Spinal cord (tissue), 10 donors: ENCODE results near the gene MLXIP. TPM values are rescaled to one million over a fixed set of nuclear protein-coding genes. Genes with fewer than 3 reads are reported as not detected.

ENCODE experiments used
- DNase-seq, 6 donors: peaks; one replicate each; pipeline versions ENCODE4 v3.0.0 to v3.0.0-alpha.2; 2013 to 2015; ENCODE audit warnings: low spot score in 6 of 6, low read depth in 4 of 6
- H3K27ac ChIP-seq: one replicate; pipeline ENCODE4 v1.5.1; 2013; ENCODE audit warnings: low read depth, low read length, control low read depth
- H3K27me3 ChIP-seq: one replicate; pipeline ENCODE4 v1.6.1; 2013; ENCODE audit warnings: low read length; ENCODE audit not compliant: control insufficient read depth, insufficient read depth
- H3K36me3 ChIP-seq: one replicate; pipeline ENCODE4 v1.6.1; 2013; ENCODE audit warnings: low read length; ENCODE audit not compliant: control insufficient read depth, insufficient read depth
- H3K4me1 ChIP-seq: one replicate; pipeline ENCODE4 v1.6.1; 2013; ENCODE audit warnings: low read length; ENCODE audit not compliant: control insufficient read depth, insufficient read depth
- H3K4me3 ChIP-seq: one replicate; pipeline ENCODE4 v1.5.1; 2013; ENCODE audit warnings: low read depth, low read length, control low read depth
- H3K9me3 ChIP-seq: one replicate; pipeline ENCODE4 v1.6.1; 2013; ENCODE audit warnings: low read length; ENCODE audit not compliant: control insufficient read depth, insufficient read depth
- WGBS: methylation state at CpG from one replicate; pipeline ENCODE4 v1.1.5; 2013; ENCODE audit warnings: missing lambda C conversion rate; ENCODE audit not compliant: insufficient coverage; 5-methylcytosine and 5-hydroxymethylcytosine counted together
- polyA plus RNA-seq, 2 donors: library from polyadenylated mRNA; unstranded; fragments of 120-200 nt; gene quantifications; one replicate each; pipeline ENCODE4 v1.2.1, GENCODE V29; 2013; ENCODE audit not compliant: insufficient read length in 2 of 2
- total RNA-seq, 2 donors: library from RNA; depleted of rRNA in 1 of 2; stranded (reverse); fragments of 120-200 nt in 1 of 2; fragments of >200 nt in 1 of 2; gene quantifications; one replicate each; pipeline versions ENCODE4 v1.2.3 to v1.2.4, GENCODE V29; 2013 to 2014
- donor health status: healthy.

The MLXIP gene
- total and polyA plus RNA-seq, 4 donors, result 10.3 to 46.6 (median 24.1) TPM

DNA sequence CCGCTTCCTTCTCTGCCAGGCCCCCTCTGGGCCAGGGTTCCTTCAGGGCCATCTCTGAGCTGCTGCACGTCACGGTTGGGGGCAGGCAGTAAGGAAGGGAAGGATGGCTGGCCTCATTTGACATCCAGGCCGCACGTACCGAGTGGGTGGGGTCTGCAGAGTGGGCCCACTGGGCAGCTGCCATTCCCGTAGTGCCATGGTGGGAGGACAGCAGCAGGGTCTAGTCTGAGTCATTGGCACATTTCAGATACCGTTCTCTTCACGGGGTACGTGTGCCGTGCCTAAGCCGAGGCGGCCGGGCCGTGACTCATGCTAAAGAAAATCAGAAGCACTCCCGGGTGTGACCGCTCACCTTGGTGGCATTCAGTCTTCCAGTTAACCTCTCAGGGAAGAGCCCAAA lies 51.6 kb downstream of the MLXIP start:
- no peak overlapping the region for H3K4me3 ChIP-seq
- no peak overlapping the region for H3K27ac ChIP-seq
- no peak for DNase-seq
- H3K36me3 ChIP-seq, result peaks cover 63% of the 10 kb centered on the region
- WGBS, result 94% methylated on average over 17 of the region's 17 CpGs
- H3K27me3 ChIP-seq, result no peaks in the 10 kb centered on the region
- no peaks in the 10 kb centered on the region for H3K4me1 ChIP-seq
- H3K9me3 ChIP-seq, result no peaks in the 10 kb centered on the region

- Histone ChIP-seq H3K4me3 (no peak overlapping the region), H3K36me3 (peaks cover 72% of the 10 kb centered on the region), H3K4me1 (peaks cover 3% of the 10 kb centered on the region), H3K9me3 (no peaks in the 10 kb centered on the region), H3K27me3 (no peaks in the 10 kb centered on the region), H3K27ac (no peak overlapping the region)
- DNase-seq, result no peak
- WGBS, result 79% methylated on average over 28 of the region's 28 CpGs
Observed at GRCh38 chr12:122133192-122133950, 54.8 kb downstream of the MLXIP start.

DNA sequence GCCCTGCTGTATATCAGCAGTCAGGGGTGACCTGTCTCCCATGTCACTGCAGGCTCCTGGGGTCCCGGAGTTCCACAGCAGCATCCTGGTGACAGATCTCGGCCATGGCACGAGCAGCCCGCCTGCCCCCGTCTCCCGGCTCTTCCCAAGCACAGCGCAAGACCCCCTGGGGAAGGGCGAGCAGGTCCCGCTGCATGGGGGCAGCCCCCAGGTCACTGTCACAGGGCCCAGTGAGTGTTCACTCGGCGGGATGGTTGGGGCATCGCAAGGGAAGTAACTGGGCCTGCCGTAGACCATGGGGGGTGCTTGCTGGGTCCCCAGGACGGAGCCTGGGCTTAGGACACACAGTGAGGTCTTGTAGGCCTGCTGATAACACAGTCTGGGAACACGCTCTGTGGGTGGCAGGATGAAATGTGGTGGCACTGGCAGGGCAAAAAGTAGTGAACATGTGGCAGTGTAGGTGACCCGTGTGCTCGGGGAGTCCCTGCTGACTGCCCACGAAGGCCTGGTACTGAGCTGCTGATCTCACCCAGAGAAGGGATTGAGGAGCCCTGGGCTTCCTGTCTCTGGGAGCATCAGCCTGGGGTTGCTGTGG lies 57.0 kb downstream of the MLXIP start:
- Histone ChIP-seq H3K4me3 (no peak overlapping the region), H3K9me3 (no peaks in the 10 kb centered on the region), H3K27ac (no peak overlapping the region), H3K4me1 (peaks cover 9% of the 10 kb centered on the region), H3K27me3 (no peaks in the 10 kb centered on the region), H3K36me3 (peaks cover 68% of the 10 kb centered on the region)
- 96% methylated on average over 18 of the region's 18 CpGs for WGBS
- DNase-seq, result no peak

- DNase-seq, result no peak
- Histone ChIP-seq H3K4me1 (peaks cover 9% of the 10 kb centered on the region), H3K36me3 (peaks cover 76% of the 10 kb centered on the region), H3K27ac (no peak overlapping the region), H3K4me3 (no peak overlapping the region), H3K27me3 (no peaks in the 10 kb centered on the region), H3K9me3 (no peaks in the 10 kb centered on the region)
- 57% methylated on average over 5 of the region's 10 CpGs for WGBS
Observed at GRCh38 chr12:122137229-122137628, 58.7 kb downstream of the MLXIP start.

DNA sequence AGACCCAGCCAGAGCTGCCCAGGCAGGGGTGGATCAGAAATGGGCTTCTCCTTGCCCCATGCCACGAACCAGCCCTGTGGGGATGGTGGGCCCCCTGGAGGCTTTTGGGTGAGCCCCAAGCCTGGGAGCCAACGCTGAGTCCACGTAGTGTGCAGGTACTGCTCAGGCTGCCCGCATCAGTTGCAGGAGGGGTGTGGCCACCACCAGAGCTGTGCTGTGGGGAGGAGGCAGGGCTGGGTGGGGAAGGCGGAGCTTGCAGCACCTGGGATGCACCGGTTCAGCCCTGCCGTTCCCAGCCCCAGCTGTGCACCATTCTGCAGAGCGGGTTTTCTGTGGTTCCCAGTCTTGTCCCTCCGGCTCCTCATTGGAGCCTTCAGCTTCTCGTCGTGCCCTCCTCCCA lies 59.1 kb downstream of the MLXIP start:
- 56% methylated on average over 11 of the region's 11 CpGs for WGBS
- Histone ChIP-seq H3K9me3 (no peaks in the 10 kb centered on the region), H3K4me3 (no peak overlapping the region), H3K36me3 (peaks cover 78% of the 10 kb centered on the region), H3K4me1 (peaks cover 9% of the 10 kb centered on the region), H3K27ac (no peak overlapping the region), H3K27me3 (no peaks in the 10 kb centered on the region)
- DNase-seq, result no peak

DNA sequence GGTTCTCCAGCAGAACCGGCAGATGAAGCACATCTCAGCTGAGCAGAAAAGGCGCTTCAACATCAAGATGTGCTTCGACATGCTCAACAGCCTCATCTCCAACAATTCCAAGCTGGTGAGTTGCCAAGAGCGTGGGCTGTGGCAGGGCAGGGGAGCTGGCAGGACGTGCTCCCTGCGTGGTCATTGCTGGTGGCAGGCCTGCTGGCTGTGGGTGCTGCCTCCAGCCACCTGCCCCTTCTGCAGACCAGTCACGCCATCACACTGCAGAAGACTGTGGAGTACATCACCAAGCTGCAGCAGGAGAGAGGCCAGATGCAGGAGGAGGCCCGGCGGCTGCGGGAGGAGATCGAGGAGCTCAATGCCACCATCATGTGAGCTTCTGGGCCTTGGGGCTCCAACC lies 59.6 kb downstream of the MLXIP start:
- 93% methylated on average over 11 of the region's 11 CpGs for WGBS
- H3K36me3 ChIP-seq, result peaks cover 79% of the 10 kb centered on the region
- H3K27me3 ChIP-seq, result no peaks in the 10 kb centered on the region
- H3K4me1 ChIP-seq, result peaks cover 9% of the 10 kb centered on the region
- no peak for DNase-seq
- no peak overlapping the region for H3K4me3 ChIP-seq
- no peak overlapping the region for H3K27ac ChIP-seq
- no peaks in the 10 kb centered on the region for H3K9me3 ChIP-seq

DNA sequence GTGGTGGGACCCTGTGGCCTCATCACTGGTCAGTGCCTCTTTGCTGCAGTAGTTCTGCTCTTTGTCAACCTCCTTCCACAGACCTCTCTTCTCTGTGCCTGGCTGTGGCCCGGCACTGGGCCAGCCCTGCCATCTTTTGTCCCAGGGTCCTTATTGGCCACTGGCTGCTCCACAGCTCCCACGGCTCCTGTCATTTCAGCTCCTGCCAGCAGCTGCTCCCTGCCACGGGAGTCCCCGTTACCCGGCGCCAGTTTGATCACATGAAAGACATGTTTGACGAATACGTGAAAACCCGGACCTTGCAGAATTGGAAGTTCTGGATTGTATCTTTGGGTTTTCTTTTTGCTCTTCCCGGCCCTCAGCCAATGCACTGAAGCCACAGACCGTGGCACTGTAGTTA lies 60.1 kb downstream of the MLXIP start:
- 82% methylated on average over 11 of the region's 11 CpGs for WGBS
- H3K4me3 ChIP-seq, result no peak overlapping the region
- peaks cover 79% of the 10 kb centered on the region for H3K36me3 ChIP-seq
- H3K27me3 ChIP-seq, result no peaks in the 10 kb centered on the region
- peaks cover 9% of the 10 kb centered on the region for H3K4me1 ChIP-seq
- no peaks in the 10 kb centered on the region for H3K9me3 ChIP-seq
- no peak for DNase-seq
- H3K27ac ChIP-seq, result no peak overlapping the region

- Histone ChIP-seq H3K4me3 (no peak overlapping the region), H3K36me3 (peaks cover 80% of the 10 kb centered on the region), H3K4me1 (peaks cover 9% of the 10 kb centered on the region), H3K27ac (no peak overlapping the region), H3K9me3 (no peaks in the 10 kb centered on the region), H3K27me3 (no peaks in the 10 kb centered on the region)
- WGBS, result 87% methylated on average over 10 of the region's 15 CpGs
- DNase-seq, result no peak
Observed at GRCh38 chr12:122139266-122139665, 60.7 kb downstream of the MLXIP start.

GRCh38 chr12:122139941-122140340 lies 61.4 kb downstream of the MLXIP start:
- WGBS, result 89% methylated on average over 7 of the region's 8 CpGs

More at GRCh38 chr12:122139941-122140340, 61.4 kb downstream of the MLXIP start:
- Histone ChIP-seq H3K4me3 (no peak overlapping the region), H3K4me1 (peaks cover 9% of the 10 kb centered on the region), H3K36me3 (peaks cover 82% of the 10 kb centered on the region), H3K9me3 (no peaks in the 10 kb centered on the region), H3K27ac (no peak overlapping the region), H3K27me3 (no peaks in the 10 kb centered on the region)
- DNase-seq, result no peak
